GM12878 (cell line): Measurements from ENCODE around the gene ANKRD6. TPM values are rescaled to one million over a fixed set of nuclear protein-coding genes. Genes with fewer than 3 reads are reported as not detected.
A peak's percentile ranks its signal among the peaks of the same experiment; 100 is the strongest.

ENCODE experiments used
- CREB1 ChIP-seq: IDR thresholded peaks from 2 replicates; pipeline ENCODE4 v1.6.1; 2012; ENCODE audit warnings: low read depth, mild to moderate bottlenecking, inconsistent platforms
- KLF5 ChIP-seq: fragments of 450-650 bp; IDR thresholded peaks from 2 replicates; pipeline ENCODE4 v1.6.1; 2014; ENCODE audit warnings: mild to moderate bottlenecking; ENCODE audit not compliant: partially characterized antibody
- MTA2 ChIP-seq: fragments of 450-650 bp; IDR thresholded peaks from 2 replicates; pipeline ENCODE4 v1.6.1; 2016; ENCODE audit warnings: low read depth, mild to moderate bottlenecking, moderate library complexity
- NR2F1 ChIP-seq: fragments of 450-650 bp; conservative IDR thresholded peaks from 2 replicates; pipeline ENCODE4 v1.6.1; 2017; ENCODE audit warnings: mild to moderate bottlenecking
- RAD21 ChIP-seq: IDR thresholded peaks from 2 replicates; pipeline ENCODE4 v1.6.1; 2011; ENCODE audit warnings: mild to moderate bottlenecking, low read depth, low read length, moderate library complexity; ENCODE audit not compliant: insufficient read depth
- SMAD1 ChIP-seq: fragments of 450-650 bp; IDR thresholded peaks from 2 replicates; pipeline ENCODE4 v1.6.1; 2018; ENCODE audit warnings: mild to moderate bottlenecking, low read depth; ENCODE audit not compliant: partially characterized antibody
- TAF1 ChIP-seq: IDR thresholded peaks from 2 replicates; pipeline ENCODE4 v1.6.1; 2011; ENCODE audit warnings: mild to moderate bottlenecking, low read depth, low read length, borderline replicate concordance
- ZBED1 ChIP-seq: IDR thresholded peaks from 2 replicates; pipeline ENCODE4 v1.6.1; 2016; ENCODE audit warnings: borderline replicate concordance
- ZNF207 ChIP-seq: fragments of 450-650 bp; IDR thresholded peaks from 2 replicates; pipeline ENCODE4 v1.6.1; 2014; ENCODE audit warnings: antibody characterized with exemption, mild to moderate bottlenecking, borderline replicate concordance
- polyA plus RNA-seq, 11 experiments: library from polyadenylated mRNA; depleted of rRNA in 4 of 11; unstranded in 6 of 11; stranded (reverse) in 5 of 11; fragments of >200 nt; fragmentation: Nextera tagmentation in 4 of 11; fragmentation: Illumina TruSeq in 1 of 11; extraction: Ambion mirVana in 4 of 11; extraction: Trizol in 1 of 11; gene quantifications; 1 replicate in 1 of 11; 2 replicates in 10 of 11; pipeline versions ENCODE4 v1.2.1 to v1.2.3, GENCODE V29; 2011 to 2016; ENCODE audit warnings: inconsistent platforms in 2 of 11, missing spikeins in 2 of 11, low read depth in 1 of 11
- total RNA-seq, 4 experiments: library from RNA; depleted of rRNA in 3 of 4; stranded (reverse); fragments of >200 nt in 3 of 4; fragmentation: Illumina TruSeq in 1 of 4; extraction: Trizol in 1 of 4; gene quantifications; 2 replicates each; pipeline versions ENCODE4 v1.2.1 to v1.2.3, GENCODE V29; 2013 to 2021
- TF ChIP-seq, protein P1 (sequence below): IDR thresholded peaks from 2 replicates; pipeline ENCODE4 v1.6.1; 2011; ENCODE audit warnings: low read depth, mild to moderate bottlenecking, low read length, moderate library complexity, borderline replicate concordance; ENCODE audit errors: extremely low read depth
- TF ChIP-seq, protein P2 (sequence below): fragments of 450-650 bp; IDR thresholded peaks from 2 replicates; pipeline ENCODE4 v1.6.1; 2017; ENCODE audit warnings: mild to moderate bottlenecking, low read depth, inconsistent platforms; ENCODE audit not compliant: poor library complexity, severe bottlenecking
- TF ChIP-seq, protein P3 (sequence below): fragments of 450-650 bp; IDR thresholded peaks from 2 replicates; pipeline ENCODE4 v1.6.1; 2016; ENCODE audit warnings: mild to moderate bottlenecking
- TF ChIP-seq, protein P4 (sequence below): fragments of 450-650 bp; formaldehyde crosslinking; IDR thresholded peaks from 2 replicates; pipeline ENCODE4 v1.5.0; 2022; ENCODE audit warnings: mild to moderate bottlenecking, missing genetic modification characterization
- TF ChIP-seq, protein P5 (sequence below): IDR thresholded peaks from 2 replicates; pipeline ENCODE4 v1.6.1; 2011; ENCODE audit warnings: mild to moderate bottlenecking, low read depth, low read length, moderate library complexity; ENCODE audit not compliant: insufficient replicate concordance
- TF ChIP-seq, protein P6 (sequence below): IDR thresholded peaks from 2 replicates; pipeline ENCODE4 v1.6.1; 2012; ENCODE audit warnings: mild to moderate bottlenecking, low read depth, low read length

Gene ANKRD6
- total and polyA plus RNA-seq, 10 of the 15 experiments (the other 5 are each of a cell fraction or from before 2014, with no cell fraction given) = 0.03 to 0.90 (median 0.38) TPM

DNA sequence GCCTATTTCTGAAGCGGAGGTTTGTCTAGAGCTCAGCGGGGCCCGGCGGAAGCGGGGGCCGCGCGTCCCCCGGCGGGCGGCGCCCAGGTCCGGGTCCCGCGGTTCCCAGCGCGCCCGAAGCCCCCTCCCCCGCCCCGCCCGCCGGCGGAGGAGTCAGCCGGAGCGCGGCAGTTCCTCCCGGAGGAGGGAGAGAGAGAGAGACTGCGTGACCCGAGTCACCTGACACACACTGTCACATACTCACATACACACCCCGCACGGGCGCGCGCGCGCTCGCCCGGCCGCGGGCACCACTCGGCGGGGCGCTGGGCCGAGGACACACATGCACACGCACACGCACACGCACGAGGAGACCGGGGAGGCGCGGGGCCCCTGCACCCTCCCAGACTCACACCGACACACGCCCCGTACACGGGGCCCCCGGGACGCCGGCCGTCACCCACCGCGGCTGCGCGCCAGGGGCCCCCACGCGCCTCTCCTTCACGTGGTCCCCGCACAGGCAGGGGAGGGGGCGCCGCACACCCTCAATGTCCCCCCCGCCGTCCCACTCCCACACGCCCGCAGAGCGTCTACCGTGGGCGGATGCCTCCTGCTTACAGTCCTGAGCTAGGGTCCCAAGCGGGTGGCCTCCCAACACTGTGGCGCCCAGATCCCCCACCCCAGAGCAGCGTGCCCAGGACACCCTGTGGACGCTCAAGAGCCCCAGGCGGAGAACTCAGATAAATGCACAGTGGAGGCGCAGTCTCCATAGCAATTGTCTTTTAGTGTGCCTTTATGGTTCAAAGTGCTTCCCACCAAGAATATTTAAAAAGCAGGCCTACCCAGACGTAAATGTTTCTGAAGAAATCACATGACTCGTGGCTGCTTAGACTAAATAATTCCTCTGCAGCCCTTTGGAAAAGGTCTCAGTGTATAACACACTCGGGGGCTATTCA lies 20.6 kb upstream of the ANKRD6 start, which contains the start of gene RRAGD (continued):
- TF ChIP-seq, protein P1, sequence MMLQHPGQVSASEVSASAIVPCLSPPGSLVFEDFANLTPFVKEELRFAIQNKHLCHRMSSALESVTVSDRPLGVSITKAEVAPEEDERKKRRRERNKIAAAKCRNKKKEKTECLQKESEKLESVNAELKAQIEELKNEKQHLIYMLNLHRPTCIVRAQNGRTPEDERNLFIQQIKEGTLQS = no peak
- TF ChIP-seq ZBED1 = no peak
- TF ChIP-seq, protein P2, sequence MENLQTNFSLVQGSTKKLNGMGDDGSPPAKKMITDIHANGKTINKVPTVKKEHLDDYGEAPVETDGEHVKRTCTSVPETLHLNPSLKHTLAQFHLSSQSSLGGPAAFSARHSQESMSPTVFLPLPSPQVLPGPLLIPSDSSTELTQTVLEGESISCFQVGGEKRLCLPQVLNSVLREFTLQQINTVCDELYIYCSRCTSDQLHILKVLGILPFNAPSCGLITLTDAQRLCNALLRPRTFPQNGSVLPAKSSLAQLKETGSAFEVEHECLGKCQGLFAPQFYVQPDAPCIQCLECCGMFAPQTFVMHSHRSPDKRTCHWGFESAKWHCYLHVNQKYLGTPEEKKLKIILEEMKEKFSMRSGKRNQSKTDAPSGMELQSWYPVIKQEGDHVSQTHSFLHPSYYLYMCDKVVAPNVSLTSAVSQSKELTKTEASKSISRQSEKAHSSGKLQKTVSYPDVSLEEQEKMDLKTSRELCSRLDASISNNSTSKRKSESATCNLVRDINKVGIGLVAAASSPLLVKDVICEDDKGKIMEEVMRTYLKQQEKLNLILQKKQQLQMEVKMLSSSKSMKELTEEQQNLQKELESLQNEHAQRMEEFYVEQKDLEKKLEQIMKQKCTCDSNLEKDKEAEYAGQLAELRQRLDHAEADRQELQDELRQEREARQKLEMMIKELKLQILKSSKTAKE = no peak
- TF ChIP-seq, protein P3, sequence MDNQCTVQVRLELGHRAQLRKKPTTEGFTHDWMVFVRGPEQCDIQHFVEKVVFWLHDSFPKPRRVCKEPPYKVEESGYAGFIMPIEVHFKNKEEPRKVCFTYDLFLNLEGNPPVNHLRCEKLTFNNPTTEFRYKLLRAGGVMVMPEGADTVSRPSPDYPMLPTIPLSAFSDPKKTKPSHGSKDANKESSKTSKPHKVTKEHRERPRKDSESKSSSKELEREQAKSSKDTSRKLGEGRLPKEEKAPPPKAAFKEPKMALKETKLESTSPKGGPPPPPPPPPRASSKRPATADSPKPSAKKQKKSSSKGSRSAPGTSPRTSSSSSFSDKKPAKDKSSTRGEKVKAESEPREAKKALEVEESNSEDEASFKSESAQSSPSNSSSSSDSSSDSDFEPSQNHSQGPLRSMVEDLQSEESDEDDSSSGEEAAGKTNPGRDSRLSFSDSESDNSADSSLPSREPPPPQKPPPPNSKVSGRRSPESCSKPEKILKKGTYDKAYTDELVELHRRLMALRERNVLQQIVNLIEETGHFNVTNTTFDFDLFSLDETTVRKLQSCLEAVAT = no peak
- no peak for TF ChIP-seq TAF1
- peak; percentile 18; the same call in 1 of the 2 replicates for TF ChIP-seq CREB1
- no peak for TF ChIP-seq RAD21
- TF ChIP-seq, protein P4, sequence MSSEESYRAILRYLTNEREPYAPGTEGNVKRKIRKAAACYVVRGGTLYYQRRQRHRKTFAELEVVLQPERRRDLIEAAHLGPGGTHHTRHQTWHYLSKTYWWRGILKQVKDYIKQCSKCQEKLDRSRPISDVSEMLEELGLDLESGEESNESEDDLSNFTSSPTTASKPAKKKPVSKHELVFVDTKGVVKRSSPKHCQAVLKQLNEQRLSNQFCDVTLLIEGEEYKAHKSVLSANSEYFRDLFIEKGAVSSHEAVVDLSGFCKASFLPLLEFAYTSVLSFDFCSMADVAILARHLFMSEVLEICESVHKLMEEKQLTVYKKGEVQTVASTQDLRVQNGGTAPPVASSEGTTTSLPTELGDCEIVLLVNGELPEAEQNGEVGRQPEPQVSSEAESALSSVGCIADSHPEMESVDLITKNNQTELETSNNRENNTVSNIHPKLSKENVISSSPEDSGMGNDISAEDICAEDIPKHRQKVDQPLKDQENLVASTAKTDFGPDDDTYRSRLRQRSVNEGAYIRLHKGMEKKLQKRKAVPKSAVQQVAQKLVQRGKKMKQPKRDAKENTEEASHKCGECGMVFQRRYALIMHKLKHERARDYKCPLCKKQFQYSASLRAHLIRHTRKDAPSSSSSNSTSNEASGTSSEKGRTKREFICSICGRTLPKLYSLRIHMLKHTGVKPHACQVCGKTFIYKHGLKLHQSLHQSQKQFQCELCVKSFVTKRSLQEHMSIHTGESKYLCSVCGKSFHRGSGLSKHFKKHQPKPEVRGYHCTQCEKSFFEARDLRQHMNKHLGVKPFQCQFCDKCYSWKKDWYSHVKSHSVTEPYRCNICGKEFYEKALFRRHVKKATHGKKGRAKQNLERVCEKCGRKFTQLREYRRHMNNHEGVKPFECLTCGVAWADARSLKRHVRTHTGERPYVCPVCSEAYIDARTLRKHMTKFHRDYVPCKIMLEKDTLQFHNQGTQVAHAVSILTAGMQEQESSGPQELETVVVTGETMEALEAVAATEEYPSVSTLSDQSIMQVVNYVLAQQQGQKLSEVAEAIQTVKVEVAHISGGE (CRISPR knock-in tag) = no peak
- TF ChIP-seq, protein P5, sequence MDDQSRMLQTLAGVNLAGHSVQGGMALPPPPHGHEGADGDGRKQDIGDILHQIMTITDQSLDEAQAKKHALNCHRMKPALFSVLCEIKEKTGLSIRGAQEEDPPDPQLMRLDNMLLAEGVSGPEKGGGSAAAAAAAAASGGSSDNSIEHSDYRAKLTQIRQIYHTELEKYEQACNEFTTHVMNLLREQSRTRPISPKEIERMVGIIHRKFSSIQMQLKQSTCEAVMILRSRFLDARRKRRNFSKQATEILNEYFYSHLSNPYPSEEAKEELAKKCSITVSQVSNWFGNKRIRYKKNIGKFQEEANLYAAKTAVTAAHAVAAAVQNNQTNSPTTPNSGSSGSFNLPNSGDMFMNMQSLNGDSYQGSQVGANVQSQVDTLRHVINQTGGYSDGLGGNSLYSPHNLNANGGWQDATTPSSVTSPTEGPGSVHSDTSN = no peak
- no peak for TF ChIP-seq ZNF207
- no peak for TF ChIP-seq KLF5
- TF ChIP-seq, protein P6, sequence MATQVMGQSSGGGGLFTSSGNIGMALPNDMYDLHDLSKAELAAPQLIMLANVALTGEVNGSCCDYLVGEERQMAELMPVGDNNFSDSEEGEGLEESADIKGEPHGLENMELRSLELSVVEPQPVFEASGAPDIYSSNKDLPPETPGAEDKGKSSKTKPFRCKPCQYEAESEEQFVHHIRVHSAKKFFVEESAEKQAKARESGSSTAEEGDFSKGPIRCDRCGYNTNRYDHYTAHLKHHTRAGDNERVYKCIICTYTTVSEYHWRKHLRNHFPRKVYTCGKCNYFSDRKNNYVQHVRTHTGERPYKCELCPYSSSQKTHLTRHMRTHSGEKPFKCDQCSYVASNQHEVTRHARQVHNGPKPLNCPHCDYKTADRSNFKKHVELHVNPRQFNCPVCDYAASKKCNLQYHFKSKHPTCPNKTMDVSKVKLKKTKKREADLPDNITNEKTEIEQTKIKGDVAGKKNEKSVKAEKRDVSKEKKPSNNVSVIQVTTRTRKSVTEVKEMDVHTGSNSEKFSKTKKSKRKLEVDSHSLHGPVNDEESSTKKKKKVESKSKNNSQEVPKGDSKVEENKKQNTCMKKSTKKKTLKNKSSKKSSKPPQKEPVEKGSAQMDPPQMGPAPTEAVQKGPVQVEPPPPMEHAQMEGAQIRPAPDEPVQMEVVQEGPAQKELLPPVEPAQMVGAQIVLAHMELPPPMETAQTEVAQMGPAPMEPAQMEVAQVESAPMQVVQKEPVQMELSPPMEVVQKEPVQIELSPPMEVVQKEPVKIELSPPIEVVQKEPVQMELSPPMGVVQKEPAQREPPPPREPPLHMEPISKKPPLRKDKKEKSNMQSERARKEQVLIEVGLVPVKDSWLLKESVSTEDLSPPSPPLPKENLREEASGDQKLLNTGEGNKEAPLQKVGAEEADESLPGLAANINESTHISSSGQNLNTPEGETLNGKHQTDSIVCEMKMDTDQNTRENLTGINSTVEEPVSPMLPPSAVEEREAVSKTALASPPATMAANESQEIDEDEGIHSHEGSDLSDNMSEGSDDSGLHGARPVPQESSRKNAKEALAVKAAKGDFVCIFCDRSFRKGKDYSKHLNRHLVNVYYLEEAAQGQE = no peak
- TF ChIP-seq SMAD1 = no peak
- peak; percentile 41; the same call in 1 of the 2 replicates for TF ChIP-seq NR2F1
- TF ChIP-seq MTA2 = no peak
